H1 (cell line): ENCODE results near the gene LARP4B. TPM values are rescaled to one million over a fixed set of nuclear protein-coding genes. Genes with fewer than 3 reads are reported as not detected.

Experiments
- CTCF ChIA-PET: fragments of 300-600 bp; sonication (Branson Sonifier 250); formaldehyde crosslinking; loops from one replicate; lab custom pipeline; 2021; ENCODE audit not compliant: partially characterized antibody; lab: Charles Lee
- POLR2A ChIA-PET: fragments of 300-600 bp; sonication (Branson Sonifier 250); formaldehyde crosslinking; loops from one replicate; lab custom pipeline; 2021; ENCODE audit warnings: inconsistent platforms; ENCODE audit not compliant: partially characterized antibody; lab: Charles Lee
- DNase-seq, 2 experiments: peaks; one replicate each; pipeline versions ENCODE4 v3.0.0 to v3.0.0-alpha.2; 2010 to 2022; ENCODE audit warnings: low spot score in 2 of 2, low read depth in 1 of 2, mixed read lengths in 1 of 2
- FAIRE-seq: peaks from 2 replicates; lab custom pipeline; 2011; peaks lifted over from hg19 to GRCh38; lab: Jason Lieb, UNC
- H2AFZ ChIP-seq: 2 replicates; pipeline ENCODE4 v1.8.1; 2012; ENCODE audit warnings: low read length, inconsistent platforms
- H2AK5ac ChIP-seq: 2 replicates; pipeline ENCODE4 v1.6.1; 2013; ENCODE audit warnings: low read depth, low read length
- H2BK120ac ChIP-seq: replicated peaks from 2 replicates; pipeline ENCODE3; 2013; ENCODE audit warnings: low read depth, low read length, inconsistent platforms
- H2BK12ac ChIP-seq: 2 replicates; pipeline ENCODE4 v1.6.1; 2013; ENCODE audit warnings: low read depth, low read length
- H2BK15ac ChIP-seq: 2 replicates; pipeline ENCODE4 v1.6.1; 2013; ENCODE audit warnings: low read length
- H2BK20ac ChIP-seq: 2 replicates; pipeline ENCODE4 v1.6.1; 2013; ENCODE audit warnings: low read length
- H2BK5ac ChIP-seq: 2 replicates; pipeline ENCODE4 v1.6.1; 2013; ENCODE audit warnings: low read depth, low read length
- H3K14ac ChIP-seq: 2 replicates; pipeline ENCODE4 v1.6.1; 2013; ENCODE audit warnings: inconsistent platforms; ENCODE audit not compliant: insufficient read length
- H3K18ac ChIP-seq: 2 replicates; pipeline ENCODE4 v1.6.1; 2013; ENCODE audit warnings: low read length; ENCODE audit errors: extremely low read depth
- H3K23ac ChIP-seq: 2 replicates; pipeline ENCODE4 v1.6.1; 2013; ENCODE audit warnings: inconsistent platforms; ENCODE audit not compliant: insufficient read length
- H3K23me2 ChIP-seq: 2 replicates; pipeline ENCODE4 v1.6.1; 2013; ENCODE audit warnings: low read depth, low read length
- H3K27ac ChIP-seq: 2 replicates; pipeline ENCODE4 v1.6.1; 2011; ENCODE audit warnings: low read depth, low read length, inconsistent platforms
- H3K27me3 ChIP-seq, 4 experiments: replicated peaks in 1 of 4; 1 replicate in 1 of 4; 2 replicates in 3 of 4; pipeline versions ENCODE4 v1.6.1 to v1.8.1; 2011 to 2013; ENCODE audit warnings: low read length in 3 of 4, mild to moderate bottlenecking in 3 of 4, inconsistent platforms in 2 of 4, mixed read lengths in 2 of 4, moderate library complexity in 1 of 4; ENCODE audit not compliant: control insufficient read depth in 3 of 4, insufficient read depth in 3 of 4; ENCODE audit errors: extremely low read depth in 1 of 4
- H3K36me3 ChIP-seq, 4 experiments: 2 replicates each; pipeline versions ENCODE4 v1.6.1 to v1.8.1; 2011 to 2013; ENCODE audit warnings: mild to moderate bottlenecking in 4 of 4, low read length in 3 of 4, moderate library complexity in 2 of 4, control low read depth in 1 of 4, inconsistent platforms in 1 of 4; ENCODE audit not compliant: insufficient read depth in 4 of 4, control insufficient read depth in 2 of 4
- H3K4ac ChIP-seq: replicated peaks from 2 replicates; pipeline ENCODE3; 2013; ENCODE audit warnings: low read length, low read depth, mixed read lengths, inconsistent platforms; ENCODE audit not compliant: insufficient read length
- H3K4me1 ChIP-seq, 4 experiments: replicated peaks in 1 of 4; 1 replicate in 1 of 4; 2 replicates in 3 of 4; pipeline versions ENCODE4 v1.6.1 to v1.8.1; 2011 to 2013; ENCODE audit warnings: low read length in 3 of 4, inconsistent platforms in 2 of 4, mixed read lengths in 1 of 4; ENCODE audit not compliant: insufficient read depth in 4 of 4, control insufficient read depth in 3 of 4
- H3K4me2 ChIP-seq, 2 experiments: 2 replicates each; pipeline versions ENCODE4 v1.6.1 to v1.8.1; 2011 to 2013; ENCODE audit warnings: low read depth in 2 of 2, low read length in 2 of 2, control low read depth in 1 of 2, inconsistent platforms in 1 of 2, mild to moderate bottlenecking in 1 of 2; ENCODE audit not compliant: insufficient read depth in 1 of 2
- H3K4me3 ChIP-seq, 4 experiments: fragments of 200-600, 300-600 bp in 1 of 4; sonication (generic), shearing (Covaris generic), sonication (Bioruptor Twin) in 1 of 4; 2 replicates each; pipeline versions ENCODE4 v1.5.1 to v1.8.1; 2011 to 2016; ENCODE audit warnings: low read length in 4 of 4, low read depth in 3 of 4, control low read depth in 2 of 4, inconsistent platforms in 2 of 4, mild to moderate bottlenecking in 2 of 4, mixed read lengths in 1 of 4, moderate library complexity in 1 of 4; ENCODE audit not compliant: insufficient read depth in 2 of 4; ENCODE audit errors: extremely low read depth in 1 of 4
- H3K56ac ChIP-seq: replicated peaks from 2 replicates; pipeline ENCODE3; 2013; ENCODE audit warnings: low read depth, mild to moderate bottlenecking, mixed read lengths, low read length, inconsistent platforms; ENCODE audit not compliant: insufficient read length
- H3K79me1 ChIP-seq: 2 replicates; pipeline ENCODE4 v1.6.1; 2013; ENCODE audit warnings: low read depth, low read length, control low read depth
- H3K79me2 ChIP-seq, 2 experiments: 2 replicates each; pipeline versions ENCODE4 v1.6.1 to v1.8.1; 2012 to 2013; ENCODE audit warnings: low read length in 2 of 2, mild to moderate bottlenecking in 2 of 2, inconsistent platforms in 1 of 2; ENCODE audit not compliant: insufficient read depth in 2 of 2, control insufficient read depth in 1 of 2
- H3K9ac ChIP-seq, 4 experiments: replicated peaks in 1 of 4; 1 replicate in 1 of 4; 2 replicates in 3 of 4; pipeline versions ENCODE4 v1.6.1 to v1.8.1; 2011 to 2013; ENCODE audit warnings: low read depth in 3 of 4, low read length in 3 of 4, control low read depth in 2 of 4, mild to moderate bottlenecking in 2 of 4, moderate library complexity in 2 of 4, inconsistent platforms in 1 of 4; ENCODE audit errors: extremely low read depth in 1 of 4
- H3K9me3 ChIP-seq, 2 experiments: 2 replicates each; pipeline versions ENCODE4 v1.6.1 to v1.8.1; 2012 to 2013; ENCODE audit warnings: mild to moderate bottlenecking in 2 of 2, moderate library complexity in 2 of 2, control low read depth in 1 of 2, inconsistent platforms in 1 of 2, low read depth in 1 of 2, low read length in 1 of 2, mixed read lengths in 1 of 2; ENCODE audit not compliant: insufficient read depth in 2 of 2
- H4K20me1 ChIP-seq, 2 experiments: replicated peaks in 1 of 2; 2 replicates each; pipeline versions ENCODE3 to v1.8.1; 2011 to 2013; ENCODE audit warnings: inconsistent platforms in 2 of 2, low read length in 2 of 2, mild to moderate bottlenecking in 1 of 2; ENCODE audit not compliant: insufficient read depth in 2 of 2, control insufficient read depth in 1 of 2
- H4K5ac ChIP-seq: 2 replicates; pipeline ENCODE4 v1.6.1; 2013; ENCODE audit warnings: low read length, low read depth, mixed read lengths, inconsistent platforms; ENCODE audit not compliant: insufficient read length
- H4K8ac ChIP-seq: 2 replicates; pipeline ENCODE4 v1.8.0; 2013; ENCODE audit warnings: mild to moderate bottlenecking, moderate library complexity, low read length, inconsistent platforms; ENCODE audit not compliant: insufficient read depth; ENCODE audit errors: extremely low read depth
- H4K91ac ChIP-seq: replicated peaks from 2 replicates; pipeline ENCODE3; 2013; ENCODE audit warnings: low read length, mixed read lengths, inconsistent platforms; ENCODE audit not compliant: insufficient read length
- CBX8 ChIP-seq: fragments of 300-800, 300-1000 bp; sonication (generic); IDR thresholded peaks from 2 replicates; pipeline ENCODE4 v1.7.1; 2016; ENCODE audit warnings: low read depth, low read length, borderline replicate concordance
- CHD1 ChIP-seq: IDR thresholded peaks from 2 replicates; pipeline ENCODE4 v1.6.1; 2012; ENCODE audit warnings: low read depth, low read length, improper control_type of control experiment
- CREB1 ChIP-seq: IDR thresholded peaks from 2 replicates; pipeline ENCODE4 v1.6.1; 2012; ENCODE audit warnings: inconsistent platforms
- GTF2F1 ChIP-seq: IDR thresholded peaks from 2 replicates; pipeline ENCODE4 v1.6.1; 2012; ENCODE audit warnings: low read depth, low read length, improper control_type of control experiment, borderline replicate concordance
- HDAC2 ChIP-seq, 2 experiments: fragments of 300-600 bp in 1 of 2; sonication (generic) in 1 of 2; IDR thresholded peaks; 2 replicates each; pipeline ENCODE4 v1.6.1; 2011 to 2012; ENCODE audit warnings: low read depth in 2 of 2, low read length in 2 of 2, mild to moderate bottlenecking in 2 of 2, moderate library complexity in 2 of 2, borderline replicate concordance in 1 of 2, inconsistent platforms in 1 of 2
- KDM1A ChIP-seq: fragments of 200-600, 300-600 bp; sonication (generic); IDR thresholded peaks from 2 replicates; pipeline ENCODE4 v1.7.1; 2016; ENCODE audit warnings: mild to moderate bottlenecking, low read length, borderline replicate concordance
- POLR2A ChIP-seq, 2 experiments: IDR thresholded peaks; 1 replicate in 1 of 2; 2 replicates in 1 of 2; pipeline ENCODE4 v1.6.1; 2011; ENCODE audit warnings: low read depth in 2 of 2, low read length in 2 of 2, mild to moderate bottlenecking in 2 of 2; ENCODE audit errors: control extremely low read depth in 1 of 2
- SIN3A ChIP-seq, 2 experiments: IDR thresholded peaks in 1 of 2; conservative IDR thresholded peaks in 1 of 2; 2 replicates each; pipeline ENCODE4 v1.6.1; 2011 to 2012; ENCODE audit warnings: low read length in 2 of 2, improper control_type of control experiment in 1 of 2, low read depth in 1 of 2, mild to moderate bottlenecking in 1 of 2
- ZNF274 ChIP-seq: IDR thresholded peaks from 2 replicates; pipeline ENCODE4 v1.7.0; 2012; ENCODE audit warnings: low read length, borderline replicate concordance; ENCODE audit errors: extremely low read depth
- WGBS, 2 experiments: shearing (Covaris generic) in 1 of 2; methylation state at CpG; one replicate each; pipeline versions ENCODE4 v1.1.6 to v1.1.7; 2013 to 2015; ENCODE audit warnings: low lambda C conversion rate in 2 of 2, mixed read lengths in 2 of 2, inconsistent platforms in 1 of 2, low coverage in 1 of 2, missing lambda C conversion rate in 1 of 2; ENCODE audit not compliant: insufficient replicate concordance in 2 of 2, insufficient coverage in 1 of 2, insufficient read length in 1 of 2; ENCODE audit errors: extremely low coverage in 1 of 2, missing lambda C conversion rate in 1 of 2; 5-methylcytosine and 5-hydroxymethylcytosine counted together
- polyA plus RNA-seq, 7 experiments: library from polyadenylated mRNA; depleted of rRNA in 3 of 7; stranded (reverse) in 5 of 7; unstranded in 2 of 7; fragments of >200 nt in 5 of 7; fragments of 200-250 nt in 2 of 7; gene quantifications; 1 replicate in 5 of 7; 2 replicates in 1 of 7; 4 replicates in 1 of 7; pipeline versions ENCODE4 v1.2.1 to v1.2.3, GENCODE V29; 2011 to 2013; ENCODE audit warnings: missing spikeins in 2 of 7, mixed read lengths in 2 of 7
- total RNA-seq: library from RNA; stranded (reverse); fragmentation: NEBNext Ultra II Directional; extraction: Animal tissue kit (Norgen Biotek cat#: 25700); gene quantifications from 2 replicates; pipeline ENCODE4 v1.2.1, GENCODE V29; 2021

LARP4B gene
- total and polyA plus RNA-seq, 2 of the 8 experiments (the other 6 are each of a cell fraction or from before 2014, with no cell fraction given): 20.1 to 78.6 TPM

- no peak overlapping the region for H3K9ac ChIP-seq
- DNase-seq (no peak), FAIRE-seq (no peak)
- H3K79me1 ChIP-seq: peaks cover 6% of the 10 kb centered on the region
- peaks cover 0 to 12% of the 10 kb centered on the region in 2 experiments for H4K20me1 ChIP-seq
- H3K18ac ChIP-seq: no peak overlapping the region
- peaks cover 2 to 5% of the 10 kb centered on the region in 2 experiments; a peak in 3 of 4 replicates for H3K9me3 ChIP-seq
- no peak overlapping the region for H2AFZ ChIP-seq
- no peak overlapping the region for H2BK5ac ChIP-seq
- no peak overlapping the region for H4K5ac ChIP-seq
- H3K4ac ChIP-seq: no peak overlapping the region
- H2BK12ac ChIP-seq: no peak overlapping the region
- no peak overlapping the region for H2BK15ac ChIP-seq
- H3K27me3 ChIP-seq: no peaks in the 10 kb centered on the region
- CTCF ChIA-PET: interaction anchor here (1.8 kb wide), 1 partner anchor 15 kb away, joined by 6 read pairs; no protein-coding TSS in a partner anchor
- no peak overlapping the region for H2AK5ac ChIP-seq
- H2BK120ac ChIP-seq: no peak overlapping the region
- no peak overlapping the region for H4K91ac ChIP-seq
- H3K79me2 ChIP-seq: peaks cover 3 to 79% of the 10 kb centered on the region in 2 experiments; a peak in 3 of 4 replicates
- peaks cover 3 to 26% (median 6%) of the 10 kb centered on the region in 4 experiments; a peak in 5 of 8 replicates for H3K36me3 ChIP-seq
- H3K56ac ChIP-seq: no peak overlapping the region
- H3K4me1 ChIP-seq: no peaks in the 10 kb centered on the region
- no peak overlapping the region for H4K8ac ChIP-seq
- H2BK20ac ChIP-seq: no peak overlapping the region
- no peaks in the 10 kb centered on the region for H3K23me2 ChIP-seq
- no peak overlapping the region for H3K27ac ChIP-seq
- H3K23ac ChIP-seq: no peak overlapping the region
- 93% methylated on average over 2 of the region's 2 CpGs; no CpG with 5 or more reads in 1 of the 2 experiments for WGBS, 2 experiments
- no peak overlapping the region for H3K14ac ChIP-seq
- no peak overlapping the region for H3K4me3 ChIP-seq
- H3K4me2 ChIP-seq: no peak overlapping the region
- POLR2A ChIA-PET: no interaction called here
- no peak for TF ChIP-seq CHD1
- TF ChIP-seq ZNF274: no peak
- no peak for TF ChIP-seq POLR2A (IDR thresholded peaks at IDR 0.05; ENCODE audit: control extremely low read depth in 1 of 2, low read depth in 2 of 2, low read length in 2 of 2)
- no peak for TF ChIP-seq GTF2F1
- TF ChIP-seq CREB1: no peak
- no peak for TF ChIP-seq HDAC2 (IDR thresholded peaks at IDR 0.05; ENCODE audit: borderline replicate concordance in 1 of 2, low read depth in 2 of 2, low read length in 2 of 2)
- no peak for TF ChIP-seq CBX8
- TF ChIP-seq KDM1A: no peak
- TF ChIP-seq SIN3A (conservative IDR thresholded peaks at IDR 0.05 in 1 of 2, IDR thresholded peaks at IDR 0.05 in 1 of 2; ENCODE audit: low read depth in 1 of 2, low read length in 2 of 2): no peak
Measured at GRCh38 chr10:850093-850492, 81.4 kb downstream of the LARP4B start.
